ENCODE measurements around the gene TUBB6.

TUBB6 gene

DNA sequence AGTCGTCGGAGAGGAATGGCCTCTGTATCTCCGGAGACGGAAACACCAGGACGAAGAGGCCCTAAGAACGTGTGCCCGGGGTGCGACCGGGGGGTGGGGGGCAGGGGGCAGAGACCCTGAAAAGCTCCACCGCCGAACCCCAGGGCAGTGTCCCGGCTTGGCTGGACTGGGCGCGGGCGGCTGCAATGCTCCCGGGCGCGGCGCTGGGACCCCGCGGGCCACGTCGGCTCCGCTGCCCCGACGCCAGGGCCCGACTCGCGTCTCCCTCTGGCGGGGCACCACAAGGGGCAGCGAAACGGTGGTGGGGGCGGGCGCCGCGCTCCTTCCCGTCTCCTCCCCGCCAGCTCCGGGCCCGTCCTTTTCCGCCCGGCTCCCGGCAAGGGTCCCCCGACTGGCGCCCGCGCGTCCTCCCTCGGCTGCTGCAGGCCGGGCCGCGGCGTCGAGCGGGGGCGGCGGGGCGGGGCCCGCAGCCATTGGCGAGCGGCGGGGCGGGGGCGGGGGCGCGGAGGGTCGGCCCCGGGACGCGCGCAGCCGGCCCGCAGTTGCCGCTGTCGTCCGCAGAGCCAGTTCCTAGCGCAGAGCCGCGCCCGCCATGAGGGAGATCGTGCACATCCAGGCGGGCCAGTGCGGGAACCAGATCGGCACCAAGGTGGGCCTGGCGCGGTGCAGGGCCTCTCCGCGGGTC, at the start of gene TUBB6:
TUBB6 (plus strand) TSS at position 541 of the 685 bp plus-strand sequence; CDS start at position 593, 52 bp downstream.
- DNase-seq (ENCODE audit: low spot score): peak; percentile 46

DNA sequence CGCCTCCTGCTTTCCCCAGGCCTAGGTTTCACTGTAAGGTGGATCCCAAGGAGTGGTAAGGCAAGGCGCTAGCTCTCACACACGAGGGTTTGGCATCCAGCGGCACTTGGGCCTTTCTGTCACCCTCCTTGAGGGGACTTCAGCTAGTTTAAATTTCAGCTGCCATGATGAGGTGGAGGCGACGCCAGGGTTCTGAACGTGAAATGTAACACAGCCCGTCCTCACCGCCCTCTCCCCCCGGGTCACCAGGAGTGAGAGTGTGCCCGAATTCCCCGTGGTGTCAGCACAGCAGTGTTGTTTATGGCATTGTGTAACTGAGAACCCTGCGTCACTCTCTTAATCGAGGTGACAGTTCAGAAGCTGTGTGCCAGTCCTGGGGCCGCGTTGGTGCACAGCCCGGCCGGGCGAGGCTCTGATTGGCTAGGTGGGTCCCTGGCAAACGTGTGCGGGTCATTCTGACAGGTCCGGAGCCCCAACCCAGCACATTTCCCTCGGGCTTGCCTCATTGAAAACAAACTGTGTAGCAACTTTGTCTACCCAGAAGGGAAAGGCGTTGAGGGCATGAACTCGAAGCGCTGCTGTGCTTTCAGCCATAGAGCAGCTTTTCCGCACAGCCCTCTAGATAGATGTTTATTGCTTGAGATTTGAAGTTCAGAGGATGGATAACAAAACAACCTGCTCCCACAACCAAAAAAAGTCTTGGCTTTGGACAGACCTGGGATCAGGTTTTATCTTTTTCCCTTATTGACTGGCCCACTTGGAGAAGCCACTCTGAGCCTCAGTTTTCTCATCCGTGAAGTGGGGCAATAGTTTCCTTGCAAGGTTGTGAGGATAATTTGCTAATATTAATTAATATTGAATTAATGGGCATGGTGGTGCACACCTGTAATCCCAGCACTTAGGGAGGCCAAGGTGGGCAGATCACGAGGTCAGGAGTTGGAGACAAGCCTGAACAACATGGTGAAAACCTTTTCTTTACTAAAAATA, 49.0 kb upstream of the TUBB6 start:
- DNase-seq (ENCODE audit: low spot score): no peak

DNA sequence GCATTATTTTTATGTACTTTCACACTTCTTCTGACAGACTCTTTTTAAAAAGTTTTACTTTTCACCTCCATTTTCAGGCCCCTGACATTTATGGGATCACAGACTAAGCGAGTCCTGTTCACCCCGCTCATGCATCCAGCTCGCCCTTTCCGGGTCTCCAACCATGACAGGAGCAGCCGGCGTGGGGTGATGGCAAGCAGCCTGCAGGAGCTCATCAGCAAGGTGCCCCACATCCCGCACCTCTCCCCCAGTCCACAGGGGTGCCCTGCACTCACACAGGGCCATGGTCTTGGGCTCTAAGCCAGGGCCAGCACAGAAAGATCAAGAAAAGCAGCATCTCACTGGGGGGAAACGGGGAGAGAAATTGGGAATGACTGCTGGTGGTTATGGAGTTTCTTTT, 45.3 kb upstream of the TUBB6 start:
- no peak for DNase-seq (ENCODE audit: low spot score)

DNA sequence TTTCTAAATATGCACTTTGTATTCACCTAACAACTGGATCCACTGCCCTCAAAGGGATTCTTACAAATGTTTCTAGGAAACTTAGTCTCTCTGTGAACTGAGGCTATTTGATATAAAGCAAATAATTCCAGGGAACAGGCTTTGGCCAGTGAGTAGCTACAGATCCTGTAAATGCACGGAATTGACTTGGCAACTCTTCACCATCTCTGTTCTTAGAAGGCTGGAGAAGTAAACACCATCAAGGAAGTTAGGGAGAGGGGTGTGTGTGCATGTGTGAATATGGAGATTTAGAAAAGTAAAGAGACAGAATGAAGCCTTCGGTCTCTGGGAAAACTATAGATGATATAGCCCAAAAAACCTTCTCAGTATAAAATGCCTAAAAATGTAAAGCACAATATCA, 43.2 kb upstream of the TUBB6 start:
- DNase-seq (ENCODE audit: low spot score): no peak

DNA sequence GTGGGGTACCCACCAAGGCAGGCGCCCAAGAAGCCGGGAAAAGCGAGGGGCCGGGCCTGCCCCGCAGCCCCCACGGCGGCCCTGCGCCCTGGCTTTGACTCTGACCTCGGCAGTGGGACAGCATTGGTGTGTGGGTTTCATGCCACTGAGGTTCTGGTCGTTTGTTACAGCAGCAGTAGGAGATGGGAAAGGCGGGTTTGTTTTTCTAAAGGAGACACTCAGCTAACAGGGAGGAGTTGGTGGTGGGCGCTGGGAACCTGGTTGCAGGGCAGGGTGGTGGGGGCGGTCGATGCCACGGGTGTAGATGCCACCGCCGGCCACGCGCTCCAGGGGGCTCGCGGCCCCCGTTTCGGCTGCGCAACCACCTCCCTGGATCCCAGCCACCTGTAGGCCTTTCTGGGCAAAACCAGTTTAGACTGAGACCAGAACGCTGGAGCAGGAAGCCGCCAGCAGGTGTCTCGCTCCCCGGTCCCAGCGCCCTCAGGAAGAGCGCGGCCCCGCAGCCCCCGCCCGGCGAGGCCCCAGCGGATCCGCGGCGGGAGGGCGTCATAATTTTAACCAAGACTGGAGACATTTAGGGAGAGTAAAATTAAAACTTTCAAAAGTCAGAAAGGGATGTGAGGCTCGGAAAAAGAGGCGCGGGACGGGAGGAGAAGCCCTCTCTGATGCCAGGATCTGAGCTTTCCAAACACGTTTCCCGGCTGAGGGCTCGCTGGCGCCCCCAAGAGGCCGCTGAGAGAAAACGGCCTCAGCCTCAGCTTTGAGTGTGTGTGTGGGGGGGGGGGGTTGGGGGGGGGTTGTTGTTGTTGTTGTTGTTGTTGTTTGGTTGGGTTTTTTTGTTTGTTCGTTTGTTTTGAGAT, 36.4 kb upstream of the TUBB6 start:
- DNase-seq (ENCODE audit: low spot score): peak; percentile 86

DNA sequence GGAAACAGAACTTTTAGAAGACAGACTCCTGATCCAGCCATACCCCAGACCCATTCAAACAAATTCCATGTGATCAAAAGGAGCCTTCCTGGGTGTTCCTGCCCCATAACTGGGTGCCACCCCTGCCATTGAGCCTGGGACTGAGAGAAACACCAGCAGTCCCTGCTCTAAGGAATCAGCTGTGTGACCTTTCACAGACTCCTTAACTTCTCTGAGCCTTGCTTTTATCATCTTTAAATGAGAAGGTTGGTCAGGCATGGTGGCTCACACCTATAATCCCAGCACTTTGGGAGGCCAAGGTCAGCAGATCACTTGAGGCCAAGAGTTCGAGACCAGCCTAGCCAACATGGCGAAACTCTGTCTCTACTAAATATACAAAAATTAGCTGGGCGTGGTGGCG, 33.2 kb upstream of the TUBB6 start:
- DNase-seq (ENCODE audit: low spot score): no peak

DNA sequence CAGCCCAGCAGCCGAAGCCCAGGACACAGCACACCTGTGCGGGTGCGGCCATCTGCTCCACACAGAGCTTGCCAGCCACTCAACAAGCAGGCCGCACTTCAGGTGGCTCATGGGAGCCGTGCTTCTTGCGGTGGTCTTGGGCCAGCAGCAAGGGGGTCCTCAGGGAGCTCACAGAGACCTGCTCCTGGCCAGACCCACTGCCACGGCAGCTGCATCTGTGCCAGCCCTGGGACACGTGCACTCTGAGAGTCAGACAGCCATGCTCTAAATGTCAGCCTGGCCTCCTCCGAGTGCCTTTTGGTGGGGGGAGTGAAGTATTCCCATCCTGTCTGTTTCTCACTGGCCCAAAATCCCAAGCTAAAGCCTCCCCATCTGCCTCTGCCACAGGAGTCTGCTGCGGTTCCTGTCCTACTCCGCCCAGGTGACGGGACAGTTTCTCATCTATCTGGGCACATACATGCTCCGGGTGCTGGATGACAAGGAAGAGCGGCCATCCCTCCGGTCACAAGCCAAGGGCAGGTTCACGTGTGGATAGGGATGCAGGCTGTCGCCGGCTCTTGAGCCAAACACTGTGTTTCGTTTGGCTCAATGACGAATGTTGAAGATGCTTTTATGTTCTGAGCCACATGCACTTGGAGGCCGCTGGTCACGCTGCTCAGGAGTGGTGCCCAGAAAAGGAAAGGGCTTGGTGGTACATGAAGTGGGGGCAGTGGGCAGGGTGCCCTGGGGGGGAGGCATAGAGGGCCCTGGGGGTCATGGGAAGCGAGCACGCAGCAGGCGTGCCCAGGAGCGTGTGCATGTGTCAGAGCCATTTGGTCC, 31.1 kb upstream of the TUBB6 start:
- no peak for DNase-seq (ENCODE audit: low spot score)

DNA sequence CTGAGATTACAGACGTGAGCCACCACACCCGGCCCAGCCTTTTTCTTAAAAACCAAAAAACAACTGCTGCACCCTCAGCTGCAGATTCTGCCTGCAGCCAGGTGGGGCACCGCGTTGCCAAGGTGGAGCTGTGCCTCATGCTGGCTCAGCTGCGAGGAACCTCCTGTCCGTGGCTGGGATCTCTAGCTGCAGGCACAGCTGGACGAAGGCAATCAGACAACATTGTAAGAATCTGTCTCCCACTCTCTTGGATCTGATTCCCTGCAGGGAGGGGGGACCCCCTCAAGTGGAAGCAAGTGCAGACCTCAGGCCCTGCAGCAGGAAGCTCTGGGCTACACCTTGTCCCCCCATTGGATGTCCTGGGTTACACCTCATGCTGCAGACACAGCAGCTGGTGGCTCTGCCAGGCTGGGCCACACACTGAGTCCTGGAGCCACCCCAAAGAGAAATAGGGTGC, 29.8 kb upstream of the TUBB6 start:
- DNase-seq (ENCODE audit: low spot score): no peak

DNA sequence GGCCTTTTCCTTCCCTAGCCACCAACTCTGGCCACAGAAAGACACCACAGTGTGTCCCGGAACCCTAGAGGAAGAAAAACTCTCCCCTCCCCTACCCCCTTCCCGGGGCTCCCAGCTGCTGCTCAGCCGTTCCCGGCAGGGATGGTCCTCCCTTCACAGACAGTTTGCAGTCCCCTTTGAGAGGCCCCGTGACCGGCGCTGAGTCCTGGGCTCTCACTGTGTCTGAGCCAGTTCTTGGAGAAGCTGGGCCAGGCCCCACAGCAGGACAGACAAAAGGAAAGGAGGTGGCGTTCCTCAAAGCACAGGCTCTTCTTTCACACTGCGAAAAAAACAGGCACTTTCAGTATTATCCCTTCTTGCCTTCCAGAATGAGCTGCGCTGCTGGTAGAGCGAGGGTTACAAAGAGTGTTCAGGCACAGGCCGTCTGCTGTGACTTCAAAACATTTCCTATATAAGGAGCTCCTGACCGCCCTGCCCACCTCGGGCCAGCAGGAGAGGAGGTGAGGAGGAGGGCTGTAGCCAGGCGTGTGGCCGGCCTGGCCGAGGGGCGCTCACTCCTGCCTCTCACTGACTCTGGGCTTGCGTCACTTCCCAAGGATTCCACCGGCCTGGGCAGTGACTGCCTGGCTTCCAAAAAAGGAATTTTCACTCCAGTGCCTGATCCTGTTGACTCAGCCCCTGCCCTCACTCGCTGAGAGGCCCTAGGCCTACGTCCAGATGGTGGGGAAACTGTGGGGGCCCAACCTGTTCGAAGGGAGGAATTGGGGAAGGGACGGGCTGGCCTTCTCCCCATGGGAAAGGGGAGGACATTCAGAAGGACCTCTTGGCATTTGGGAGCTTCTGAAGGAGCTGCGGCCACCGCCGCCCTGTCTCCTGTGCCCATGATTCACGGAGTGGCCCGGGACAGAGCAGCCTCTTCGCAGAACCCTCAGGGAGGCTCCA, 29.0 kb upstream of the TUBB6 start:
- DNase-seq (ENCODE audit: low spot score): no peak

DNA sequence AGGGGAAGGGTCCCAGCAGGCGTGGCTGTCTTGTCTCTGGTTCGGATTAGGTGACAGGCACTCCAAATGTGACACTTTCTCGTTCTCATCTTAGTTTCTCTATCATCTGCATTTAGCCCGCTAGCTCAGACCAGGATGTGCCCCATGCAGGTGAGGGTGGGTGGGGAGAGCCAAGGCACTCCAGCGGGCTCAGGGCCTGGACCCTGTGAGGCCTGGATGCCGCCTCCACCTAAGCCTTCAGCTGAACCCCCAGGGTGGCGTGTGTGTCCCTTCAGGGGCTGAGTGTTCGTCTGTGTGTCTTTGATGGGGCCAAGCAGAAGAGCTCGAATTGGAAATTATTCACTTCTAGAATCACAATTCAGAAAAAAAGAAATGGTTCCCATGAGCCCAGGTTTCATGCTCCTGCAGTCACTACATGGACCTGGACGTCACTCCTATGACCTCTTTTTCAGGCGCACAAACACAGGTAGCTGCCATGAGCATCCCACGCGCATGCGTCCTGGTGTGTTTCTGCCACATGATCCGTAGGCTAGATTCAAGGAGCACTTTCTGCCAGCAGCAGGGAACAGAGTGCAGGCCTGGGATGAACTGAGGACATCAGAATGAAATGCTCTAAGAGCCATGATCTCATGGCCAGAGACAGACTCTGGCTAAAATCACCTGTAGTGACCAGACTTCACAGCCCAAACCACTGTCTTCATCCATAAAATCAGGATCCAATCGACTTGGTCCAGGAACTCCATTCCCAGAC, 28.1 kb upstream of the TUBB6 start:
- DNase-seq (ENCODE audit: low spot score): no peak

DNA sequence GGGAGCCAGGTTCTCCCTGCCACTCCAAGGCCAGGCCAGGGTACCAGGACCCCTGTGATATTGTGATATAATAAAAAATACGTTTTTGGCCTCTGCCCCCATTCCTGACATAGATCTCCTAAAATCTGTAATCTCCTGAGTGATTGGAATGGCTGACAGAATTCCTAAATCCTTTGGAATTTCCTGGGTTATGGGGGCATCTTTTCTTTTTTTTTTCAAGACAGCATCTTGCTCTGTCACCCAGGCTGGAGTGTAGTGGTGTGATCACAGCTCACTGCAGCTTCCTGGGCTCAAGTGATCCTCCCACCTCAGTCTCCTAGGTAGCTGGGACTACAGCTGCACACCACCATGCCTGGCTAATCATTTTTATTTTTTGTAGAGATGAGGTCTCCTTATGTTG, 26.2 kb upstream of the TUBB6 start:
- no peak for DNase-seq (ENCODE audit: low spot score)

DNA sequence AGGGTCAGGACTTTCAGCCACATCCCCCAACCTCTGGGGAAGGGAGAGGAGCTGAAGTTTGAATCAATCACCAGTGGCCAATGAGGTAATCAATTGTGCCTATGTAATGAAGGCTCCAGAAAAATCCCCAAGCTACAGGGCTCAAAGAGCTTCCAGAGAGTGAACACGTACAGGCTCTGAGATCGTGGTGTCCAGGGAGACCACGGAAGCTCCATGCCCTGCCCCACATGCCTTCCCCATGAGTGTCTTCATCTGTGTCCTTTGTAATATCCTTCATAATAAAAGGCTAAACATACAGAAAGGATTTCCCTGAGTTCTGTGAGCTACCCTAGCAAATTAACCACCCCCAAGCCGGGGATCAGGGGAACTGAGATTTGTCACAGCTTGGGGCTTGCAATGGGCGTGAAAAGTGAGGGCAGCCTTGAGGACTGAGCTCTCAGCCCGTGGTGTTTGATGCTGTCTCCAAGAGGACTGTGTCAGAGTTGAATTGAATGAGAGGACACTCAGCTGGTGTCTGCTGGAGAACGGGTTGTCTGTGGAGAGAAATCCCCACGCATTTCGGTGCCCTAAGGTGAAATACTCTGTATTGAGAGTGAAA, 25.5 kb upstream of the TUBB6 start:
- no peak for DNase-seq (ENCODE audit: low spot score)

DNA sequence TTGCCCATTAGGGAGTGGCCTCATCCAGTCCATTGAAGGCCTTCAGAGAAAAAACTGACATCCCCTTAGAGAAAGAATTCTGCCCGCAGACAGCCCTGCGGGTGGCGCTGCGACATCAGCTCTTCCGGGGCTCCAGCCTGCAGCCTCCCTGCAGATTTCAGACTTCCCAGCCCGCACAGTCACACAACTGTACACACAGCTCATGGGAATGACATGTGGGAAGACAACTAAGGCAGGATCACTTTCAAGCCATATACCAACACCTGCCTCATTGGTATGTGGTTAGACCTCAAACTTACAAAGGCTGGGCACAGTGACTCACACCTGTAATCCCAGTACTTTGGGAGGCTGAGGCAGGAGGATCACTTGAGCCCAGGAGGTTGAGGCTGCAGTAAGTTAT, 24.8 kb upstream of the TUBB6 start:
- no peak for DNase-seq (ENCODE audit: low spot score)

DNA sequence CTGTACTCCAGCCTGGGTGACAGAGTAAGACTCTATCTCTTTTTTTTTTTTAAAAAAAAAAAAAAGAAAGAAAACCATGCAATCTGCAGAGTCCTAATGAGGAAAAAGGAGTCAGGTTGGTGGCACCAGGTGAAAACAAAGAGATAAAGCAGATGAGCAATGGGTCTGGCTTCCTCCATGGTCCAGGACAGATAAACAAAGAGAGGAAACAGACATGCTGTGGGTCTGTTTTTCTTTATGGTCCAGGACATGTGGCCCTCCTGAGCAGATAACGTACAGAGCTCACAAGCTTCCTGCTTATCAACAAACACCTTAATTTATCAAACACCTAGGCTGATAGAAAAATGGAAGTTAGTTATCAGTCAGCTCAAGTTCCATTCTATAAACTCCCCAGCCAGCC, 24.4 kb upstream of the TUBB6 start:
- DNase-seq (ENCODE audit: low spot score): no peak

DNA sequence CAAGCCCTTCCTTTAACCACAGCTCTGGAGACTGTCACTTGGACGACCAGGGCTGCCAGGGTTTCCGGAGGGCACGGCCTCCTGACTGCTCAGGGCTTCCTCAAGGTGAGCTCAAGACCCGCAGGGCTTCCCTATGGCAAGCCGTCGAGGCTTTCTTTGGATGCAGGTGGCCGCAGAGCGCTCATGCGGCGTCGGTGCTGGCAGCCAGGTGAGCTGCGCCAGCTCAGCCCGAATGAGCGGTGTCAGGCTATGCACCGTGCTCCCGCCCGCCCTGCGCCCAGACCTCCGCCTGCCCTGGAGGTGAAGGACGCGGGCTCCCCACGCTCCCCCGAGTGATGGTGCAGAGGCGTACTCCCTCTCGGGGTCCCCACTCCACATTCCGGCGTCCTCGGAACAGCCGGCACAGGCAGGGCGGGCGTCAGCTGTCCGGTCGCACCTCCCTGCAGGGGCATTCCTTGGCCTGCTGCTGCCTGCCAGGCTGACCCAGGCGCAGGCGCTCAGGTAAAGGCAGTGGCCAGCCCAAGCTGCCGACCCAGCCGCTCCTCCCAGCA, 20.8 kb upstream of the TUBB6 start:
- DNase-seq (ENCODE audit: low spot score): no peak

DNA sequence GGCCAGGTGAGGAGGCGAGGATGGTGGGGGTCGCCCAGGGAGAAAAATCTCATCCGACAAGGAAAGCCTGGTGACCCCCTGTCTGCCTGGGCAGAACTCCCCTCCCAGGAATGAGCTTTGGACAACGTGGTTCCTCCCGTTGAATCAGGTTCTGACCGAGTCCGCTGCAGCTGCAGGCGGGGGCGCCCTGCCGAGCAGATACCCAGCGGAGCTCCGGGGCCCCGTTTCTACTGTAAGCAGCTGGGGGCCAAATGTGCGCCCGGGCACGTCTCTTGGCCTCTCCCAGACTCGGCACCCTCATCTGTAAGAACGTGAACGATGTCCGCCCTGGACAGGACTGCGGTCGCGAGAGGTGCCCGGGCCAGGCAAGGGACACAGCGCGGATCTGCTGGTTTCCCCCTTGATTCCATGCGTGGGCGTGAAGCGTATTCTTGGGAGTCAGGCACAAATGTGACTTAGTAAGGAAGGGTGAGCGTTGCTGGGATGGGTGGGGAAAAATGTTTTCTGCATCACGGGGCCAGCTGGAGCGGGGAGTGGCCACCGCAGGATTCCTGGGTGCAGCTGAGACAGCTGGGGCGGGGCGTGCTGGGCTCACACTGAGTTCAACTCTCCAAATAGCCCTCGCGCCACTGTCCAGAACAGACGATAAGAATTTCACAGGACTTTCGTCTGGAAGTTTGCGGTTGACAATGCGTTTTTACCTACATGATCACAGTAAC, 20.2 kb upstream of the TUBB6 start:
- DNase-seq (ENCODE audit: low spot score): peak; percentile 94

DNA sequence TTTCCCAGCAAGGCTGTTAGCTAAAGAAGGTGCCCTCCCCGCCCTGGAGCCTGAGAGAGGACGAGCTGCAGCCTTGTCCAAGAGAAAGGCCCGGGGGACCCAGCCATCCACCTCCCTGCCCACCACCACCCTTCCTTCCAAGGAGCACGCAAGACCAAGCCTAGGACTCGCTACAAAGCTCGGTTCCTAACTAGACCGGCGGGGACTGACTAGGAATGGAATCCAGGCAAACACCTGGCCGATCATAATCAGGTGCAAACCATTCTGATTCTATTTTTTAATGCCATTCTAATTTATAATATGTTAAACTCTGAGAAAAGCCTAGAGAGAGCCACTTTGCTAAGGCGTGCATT, 19.7 kb upstream of the TUBB6 start:
- no peak for DNase-seq (ENCODE audit: low spot score)

DNA sequence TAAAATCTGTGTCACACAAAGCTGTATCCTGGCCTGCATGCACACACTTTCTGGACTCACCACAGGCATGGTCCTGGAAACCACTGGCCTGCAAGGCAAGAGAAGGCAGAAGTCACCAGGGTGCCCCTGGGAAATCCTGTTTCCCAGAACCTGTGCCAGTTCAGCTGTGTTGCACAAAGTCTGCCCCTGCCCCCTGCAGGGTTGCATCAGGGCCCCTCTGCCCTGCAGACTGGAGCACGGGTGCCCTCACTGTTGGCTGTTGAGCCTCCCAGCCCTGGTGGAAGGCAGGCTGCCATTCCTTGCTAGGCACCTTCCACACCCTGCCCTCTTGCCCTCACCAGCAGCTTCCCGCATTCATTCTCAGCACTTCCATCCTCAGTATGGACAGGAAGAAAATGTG, 18.0 kb upstream of the TUBB6 start:
- no peak for DNase-seq (ENCODE audit: low spot score)
